ENCODE results near the gene OTC.

Gene OTC

DNA sequence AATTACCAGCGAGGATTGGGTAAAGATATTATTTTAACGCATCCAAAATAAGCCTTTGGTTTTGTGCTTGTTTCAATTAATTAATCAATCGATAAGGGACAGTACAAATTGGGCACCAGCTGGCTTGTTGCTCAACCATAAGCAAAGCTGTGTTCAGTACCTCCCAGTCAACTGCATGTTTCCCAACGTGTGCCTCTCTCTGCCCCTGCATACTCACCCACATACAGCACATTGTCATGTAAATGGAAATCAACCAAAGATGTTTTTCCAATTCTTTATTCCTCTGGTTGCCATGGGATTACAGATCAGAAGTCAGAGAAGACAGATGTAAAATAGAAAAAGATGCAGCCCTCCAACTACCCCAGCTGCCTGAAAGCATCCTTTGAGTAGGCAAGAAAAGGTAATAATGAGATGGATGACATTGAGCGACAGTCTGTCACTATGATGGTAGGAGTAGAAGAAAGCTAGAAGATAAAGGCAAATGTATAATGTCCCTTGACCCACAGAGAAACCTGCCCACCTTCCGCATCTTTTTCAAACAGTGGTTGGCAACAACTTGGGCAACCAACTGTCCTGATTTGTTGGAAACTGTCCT is 116.3 kb downstream of the OTC start:
- no peak for DNase-seq
